K562 (cell line): ENCODE data around the gene ARHGEF40. TPM values are rescaled to one million over a fixed set of nuclear protein-coding genes. Genes with fewer than 3 reads are reported as not detected.
A peak's percentile ranks its signal among the peaks of the same experiment; 100 is the strongest.

Experiments used
- ATAC-seq: fragments of 200-7000 bp; cut with Tn5 transposase; 3 replicates; pipeline ENCODE4 v1.9.1; 2020; ENCODE audit warnings: moderate library complexity
- BruUV-seq: library from RNA; stranded (reverse); fragments of 400-500 nt; replicated peaks from 2 replicates; lab custom pipeline; 2021; lab: Mats Ljungman, UMichigan
- CTCF ChIA-PET: fragments of 300-600 bp; formaldehyde crosslinking; extraction: SDS; loops from one replicate; lab custom pipeline; 2021; ENCODE audit warnings: low intra/inter-chr PET ratio; lab: Yijun Ruan, JAX
- POLR2A ChIA-PET: fragments of 300-600, 350-650 bp; sonication (Branson Sonifier 250); formaldehyde crosslinking; extraction: SDS; loops from one replicate; lab custom pipeline; 2021; ENCODE audit warnings: antibody characterized with exemption, inconsistent platforms; lab: Yijun Ruan, JAX
- DNase-seq, 4 experiments: peaks; one replicate each; pipeline versions ENCODE4 v3.0.0 to v3.0.0-alpha.2; 2011 to 2018; ENCODE audit warnings: low spot score in 3 of 4, mixed read lengths in 3 of 4; ENCODE audit errors: extremely low read depth in 1 of 4
- FAIRE-seq: peaks from 2 replicates; lab custom pipeline; 2011; peaks lifted over from hg19 to GRCh38; lab: Jason Lieb, UNC
- H2AFZ ChIP-seq: 2 replicates; pipeline ENCODE4 v1.6.0; 2011; ENCODE audit warnings: low read depth, low read length, control low read depth, inconsistent platforms
- H3K27ac ChIP-seq: fragments of 200-600 bp; 3 replicates; pipeline ENCODE4 v1.8.0; 2011; ENCODE audit warnings: low read depth, mild to moderate bottlenecking, control low read depth, inconsistent platforms, low read length, moderate library complexity, mixed read lengths; ENCODE audit errors: extremely low read depth
- H3K27me3 ChIP-seq, 2 experiments: fragments of 300-600 bp in 1 of 2; 2 replicates in 1 of 2; 3 replicates in 1 of 2; pipeline versions ENCODE4 v1.6.0 to v1.8.0; 2011; ENCODE audit warnings: inconsistent platforms in 2 of 2, low read length in 2 of 2, mild to moderate bottlenecking in 1 of 2, mixed read lengths in 1 of 2, moderate library complexity in 1 of 2; ENCODE audit not compliant: control insufficient read depth in 2 of 2, insufficient read depth in 2 of 2
- H3K36me3 ChIP-seq: fragments of 300-600 bp; 3 replicates; pipeline ENCODE4 v1.8.0; 2011; ENCODE audit warnings: mild to moderate bottlenecking, low read length, inconsistent platforms; ENCODE audit not compliant: control insufficient read depth, insufficient read depth
- H3K4me1 ChIP-seq, 2 experiments: fragments of 200-600 bp in 1 of 2; replicated peaks in 1 of 2; 2 replicates in 1 of 2; 3 replicates in 1 of 2; pipeline versions ENCODE4 v1.5.1 to v1.8.0; 2011; ENCODE audit warnings: inconsistent platforms in 2 of 2, low read length in 2 of 2, mild to moderate bottlenecking in 1 of 2, mixed read lengths in 1 of 2, moderate library complexity in 1 of 2; ENCODE audit not compliant: control insufficient read depth in 2 of 2, insufficient read depth in 2 of 2
- H3K4me2 ChIP-seq: 2 replicates; pipeline ENCODE4 v1.6.1; 2011; ENCODE audit warnings: low read length, control low read depth, inconsistent platforms, mixed read lengths; ENCODE audit not compliant: insufficient read depth
- H3K4me3 ChIP-seq: fragments of 200-600 bp; sonication (generic), shearing (Covaris generic); 2 replicates; pipeline ENCODE4 v1.5.1; 2016; ENCODE audit warnings: control low read depth, inconsistent platforms
- H3K79me2 ChIP-seq: fragments of 200-600 bp; 3 replicates; pipeline ENCODE4 v1.8.0; 2011; ENCODE audit warnings: low read length, inconsistent platforms; ENCODE audit not compliant: control insufficient read depth, insufficient read depth
- H3K9ac ChIP-seq, 2 experiments: 2 replicates each; pipeline versions ENCODE4 v1.6.0 to v1.6.1; 2011; ENCODE audit warnings: low read depth in 2 of 2, low read length in 2 of 2, control low read depth in 1 of 2, inconsistent platforms in 1 of 2, mild to moderate bottlenecking in 1 of 2, mixed read lengths in 1 of 2; ENCODE audit not compliant: insufficient read depth in 1 of 2
- H3K9me1 ChIP-seq: one replicate; pipeline ENCODE4 v1.6.0; 2011; ENCODE audit warnings: inconsistent platforms, mild to moderate bottlenecking, low read length, moderate library complexity; ENCODE audit not compliant: control insufficient read depth, insufficient read depth
- H3K9me3 ChIP-seq: replicated peaks from 2 replicates; pipeline ENCODE4 v1.5.1; 2011; ENCODE audit warnings: low read depth, low read length, inconsistent platforms; ENCODE audit not compliant: control insufficient read depth, insufficient read depth
- H4K20me1 ChIP-seq: replicated peaks from 2 replicates; pipeline ENCODE4 v1.6.1; 2011; ENCODE audit warnings: low read length, inconsistent platforms, mixed read lengths; ENCODE audit not compliant: control insufficient read depth, insufficient read depth
- C11orf30 ChIP-seq: fragments of 450-650 bp; IDR thresholded peaks from 2 replicates; pipeline ENCODE4 v1.6.1; 2016; ENCODE audit warnings: low read depth, mild to moderate bottlenecking
- SPI1 ChIP-seq: IDR thresholded peaks from 2 replicates; pipeline ENCODE4 v1.6.1; 2011; ENCODE audit warnings: low read depth, low read length, control low read depth, borderline replicate concordance
- UBTF ChIP-seq, 2 experiments: IDR thresholded peaks; 2 replicates each; pipeline ENCODE4 v1.6.1; 2012; ENCODE audit warnings: improper control_type of control experiment in 2 of 2, low read depth in 2 of 2, low read length in 2 of 2, borderline replicate concordance in 1 of 2
- ZNF121 ChIP-seq: sonication (generic); formaldehyde crosslinking; conservative IDR thresholded peaks from 2 replicates; pipeline ENCODE4 v1.8.0; 2022; ENCODE audit warnings: missing genetic modification reagents
- ZNF431 ChIP-seq: sonication (generic); formaldehyde crosslinking; IDR thresholded peaks from 2 replicates; pipeline ENCODE4 v1.8.0; 2022; ENCODE audit warnings: mild to moderate bottlenecking, missing genetic modification reagents
- WGBS: fragments of 100-300 bp; shearing (Covaris generic); methylation state at CpG from one replicate; pipeline ENCODE4 v1.1.6; 2016; ENCODE audit warnings: low coverage, mixed read lengths; ENCODE audit not compliant: insufficient coverage; ENCODE audit errors: missing lambda C conversion rate; 5-methylcytosine and 5-hydroxymethylcytosine counted together
- in situ Hi-C: fragments of 300-500 bp; cut with MboI; formaldehyde crosslinking; loops from 4 replicates; pipeline ENCODE4 v1.15.0; 2018; ENCODE audit warnings: inconsistent platforms, mixed read lengths
- intact Hi-C: fragments of 100-400 bp; cut with micrococcal nuclease; formaldehyde crosslinking; loops from 2 replicates; pipeline ENCODE4 v1.14.2; 2022
- polyA plus RNA-seq, 8 experiments: library from polyadenylated mRNA; depleted of rRNA in 4 of 8; stranded (reverse) in 5 of 8; unstranded in 3 of 8; fragments of >200 nt; fragmentation: Nextera tagmentation in 2 of 8; fragmentation: Illumina TruSeq in 1 of 8; extraction: Ambion mirVana in 2 of 8; extraction: Trizol in 1 of 8; gene quantifications; 2 replicates each; pipeline versions ENCODE4 v1.2.1 to v1.2.3, GENCODE V29; 2011 to 2014; ENCODE audit warnings: inconsistent platforms in 1 of 8, missing spikeins in 1 of 8
- total RNA-seq, 7 experiments: library from RNA; depleted of rRNA in 6 of 7; stranded (reverse); fragments of >200 nt in 6 of 7; fragmentation: Illumina TruSeq in 2 of 7; extraction: Trizol in 2 of 7; gene quantifications; 2 replicates each; pipeline versions ENCODE4 v1.2.1 to v1.2.3, GENCODE V29; 2011 to 2021; ENCODE audit warnings: low replicate concordance in 1 of 7

Gene ARHGEF40
- total and polyA plus RNA-seq, 9 of the 15 experiments (the other 6 are each of a cell fraction or from before 2014, with no cell fraction given): 0.42 to 6.3 (median 3.8) TPM

GRCh38 chr14:21023817-21024584 lies 46.1 kb upstream of the ARHGEF40 start:
- peak; percentile 57 for FAIRE-seq
- WGBS: 13% methylated on average over 17 of the region's 17 CpGs
- peak overlapping the region; percentile 77 to 91 for H3K9ac ChIP-seq
- peaks cover 2% of the 10 kb centered on the region for H3K9me1 ChIP-seq
- H4K20me1 ChIP-seq: no peaks in the 10 kb centered on the region
- no TSS peak for BruUV-seq
- in situ Hi-C loops: no loop called here
- peak overlapping the region; percentile 82 for H3K4me2 ChIP-seq
- peaks cover 21% of the 10 kb centered on the region for H3K79me2 ChIP-seq
- H3K4me3 ChIP-seq: peak overlapping the region; percentile 66
- intact Hi-C loops: no loop called here
- DNase-seq: peak in 1 of 4 experiments; percentile 30
- H3K9me3 ChIP-seq: no peaks in the 10 kb centered on the region
- peak; percentile 40 for ATAC-seq
- peak overlapping the region; percentile 79 for H3K27ac ChIP-seq
- peaks cover 18% of the 10 kb centered on the region; the same call in 1 of the 3 replicates for H3K36me3 ChIP-seq
- no peak for TF ChIP-seq ZNF121
- TF ChIP-seq UBTF (IDR thresholded peaks at IDR 0.05; ENCODE audit: borderline replicate concordance in 1 of 2, low read depth in 2 of 2, low read length in 2 of 2): 0 out of 4 replicates have a peak, but pooled peaks of 1 of the 2 experiments have one; percentile 36
- 0 out of 2 replicates have a peak, but pooled peaks have one; percentile 14 for TF ChIP-seq C11orf30
- TF ChIP-seq ZNF431 (CRISPR knock-in tag): no peak
- TF ChIP-seq SPI1: peak; percentile 35; the same call in 1 of the 2 replicates
- CTCF ChIA-PET: no interaction called here
- peak overlapping the region; percentile 80 for H2AFZ ChIP-seq
- no peaks in the 10 kb centered on the region for H3K27me3 ChIP-seq
- POLR2A ChIA-PET: interaction anchor here (0.9 to 2.6 kb wide), 5 partner anchors 9 to 145 kb away, joined by 3 to 12 read pairs (median 3); no protein-coding TSS in a partner anchor
- H3K4me1 ChIP-seq: peaks cover 35 to 39% of the 10 kb centered on the region in 2 experiments
